IPS-NIHi11 (cell line): Measurements from ENCODE around the gene LHFPL5.

ENCODE experiments used
- DNase-seq: peaks from one replicate; pipeline ENCODE4 v3.0.0; 2012; ENCODE audit warnings: mixed read lengths, low spot score

LHFPL5 gene

DNA sequence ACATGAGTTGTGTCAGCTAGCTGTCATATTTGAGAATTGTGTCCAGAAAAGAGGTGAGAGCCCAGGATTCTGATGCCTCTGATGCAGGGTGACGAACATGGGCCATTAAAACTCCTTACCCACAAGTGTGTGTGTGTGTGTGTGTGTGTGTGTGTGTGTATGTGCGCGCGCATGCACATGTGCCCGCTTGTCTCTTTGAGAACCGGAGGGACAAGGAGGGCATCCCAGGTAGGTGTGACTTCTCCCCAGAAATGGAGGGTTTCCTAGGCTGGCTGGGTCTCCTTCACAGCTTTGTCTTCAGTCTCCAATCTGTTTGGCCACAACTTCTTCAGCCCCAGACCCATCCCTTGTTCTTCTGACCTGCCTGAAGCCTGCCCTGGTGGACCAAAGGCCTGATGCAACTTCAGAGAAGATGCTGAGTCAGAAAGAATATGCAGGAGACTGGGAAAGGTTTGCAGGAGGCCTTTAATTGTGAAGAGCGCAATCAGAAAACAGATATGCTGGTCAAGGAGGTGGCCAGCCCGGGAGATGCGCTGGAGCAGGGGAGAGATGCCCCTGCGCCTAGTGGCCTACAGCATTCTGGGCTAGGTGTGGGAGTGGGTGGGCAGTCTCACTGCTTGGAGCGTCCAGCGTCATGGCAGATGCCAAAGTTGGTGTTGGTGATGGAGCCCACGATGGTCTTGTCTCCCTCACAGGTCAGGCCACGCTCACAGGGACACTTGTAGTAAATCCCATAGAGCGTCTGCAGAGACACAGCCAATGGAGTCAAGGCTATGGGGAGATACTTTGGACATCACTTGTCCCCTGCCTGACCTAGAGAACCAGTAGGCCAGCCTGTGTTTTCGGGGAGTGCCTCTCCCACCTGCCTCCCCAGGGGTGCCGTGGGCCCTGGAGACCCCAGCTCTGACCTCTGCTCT, 10.4 kb upstream of the LHFPL5 start:
- no peak for DNase-seq

DNA sequence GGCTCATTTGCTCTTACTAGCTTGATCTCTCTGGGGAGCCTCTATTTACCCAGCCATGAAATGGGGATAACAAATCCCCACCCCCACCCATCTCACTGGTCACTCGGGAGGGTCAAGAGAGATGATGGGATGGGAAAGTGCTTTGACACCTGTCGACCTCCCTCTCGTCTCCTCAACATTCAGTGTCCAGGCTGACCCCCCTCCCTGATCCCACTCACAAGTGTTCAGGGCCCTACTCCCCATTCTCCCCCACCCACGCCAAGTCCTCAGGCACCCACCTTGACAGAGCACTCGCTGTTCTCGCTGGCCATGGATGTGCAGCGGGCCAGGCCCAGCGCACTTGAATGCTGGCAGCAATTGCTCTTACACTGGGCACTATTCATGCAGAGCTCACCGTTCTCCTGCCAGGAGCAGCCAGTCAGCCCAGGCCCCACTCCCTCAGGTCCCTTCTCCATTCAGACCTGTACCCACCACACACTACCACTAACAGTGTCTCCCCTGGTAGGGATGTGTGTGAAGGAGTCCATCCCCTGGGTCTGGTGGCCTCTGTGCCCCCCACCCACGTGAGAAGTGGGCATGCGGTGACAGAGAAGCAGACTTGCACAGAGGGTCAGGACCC, 9.6 kb upstream of the LHFPL5 start:
- no peak for DNase-seq

DNA sequence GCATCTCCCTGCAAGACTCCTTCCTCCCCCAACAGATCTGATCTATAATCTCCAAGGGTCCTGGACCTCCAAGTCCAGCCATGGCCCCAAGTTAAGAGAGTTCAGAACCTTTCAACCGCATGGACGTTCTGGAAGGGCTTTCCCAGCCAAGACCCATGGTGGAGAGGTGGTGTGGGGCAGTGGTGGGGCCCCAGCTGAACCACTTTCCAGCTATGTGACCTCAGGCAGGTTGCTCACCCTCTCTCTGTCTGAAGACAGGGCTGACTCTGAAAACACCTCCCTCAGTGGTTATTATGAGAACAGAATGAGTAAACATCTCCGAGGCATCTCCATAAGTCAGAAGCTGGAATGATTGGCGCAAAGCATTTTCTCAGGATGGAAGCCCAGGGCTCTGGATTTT, 8.9 kb upstream of the LHFPL5 start:
- no peak for DNase-seq

DNA sequence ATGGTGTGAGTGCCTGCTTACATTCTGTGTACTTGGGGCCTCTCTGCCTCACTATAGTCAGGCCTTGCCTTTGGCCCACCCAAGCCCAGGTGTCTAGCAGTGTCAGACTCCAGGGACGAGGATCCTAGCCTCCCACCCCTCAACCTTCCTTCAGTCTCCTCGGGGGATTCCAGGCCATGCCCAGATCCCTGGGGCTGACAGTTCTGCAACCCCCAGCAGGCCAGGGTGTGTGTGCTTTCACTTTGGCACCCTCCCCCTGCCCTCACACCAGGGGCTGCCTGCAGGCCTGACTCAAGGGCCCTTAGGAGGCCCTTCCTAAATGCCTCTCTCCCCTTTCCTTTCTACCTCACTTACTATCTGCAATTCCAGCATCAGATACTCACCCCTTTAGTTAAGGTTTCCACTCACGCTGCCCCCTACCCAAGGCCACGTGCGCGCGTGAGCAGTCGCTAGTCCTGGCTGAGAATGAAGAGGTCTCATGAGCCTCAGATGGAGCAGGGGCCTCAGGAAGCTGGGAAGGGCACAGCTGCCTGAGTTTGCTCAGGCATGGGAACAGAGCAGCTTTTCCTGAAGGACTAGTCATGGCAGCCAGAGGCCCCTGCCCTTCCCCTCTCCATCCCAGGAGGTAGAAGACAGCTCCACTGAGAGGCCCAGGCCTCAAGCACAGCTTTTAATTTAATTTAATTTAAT, 7.2 kb upstream of the LHFPL5 start:
- peak; percentile 47 for DNase-seq

DNA sequence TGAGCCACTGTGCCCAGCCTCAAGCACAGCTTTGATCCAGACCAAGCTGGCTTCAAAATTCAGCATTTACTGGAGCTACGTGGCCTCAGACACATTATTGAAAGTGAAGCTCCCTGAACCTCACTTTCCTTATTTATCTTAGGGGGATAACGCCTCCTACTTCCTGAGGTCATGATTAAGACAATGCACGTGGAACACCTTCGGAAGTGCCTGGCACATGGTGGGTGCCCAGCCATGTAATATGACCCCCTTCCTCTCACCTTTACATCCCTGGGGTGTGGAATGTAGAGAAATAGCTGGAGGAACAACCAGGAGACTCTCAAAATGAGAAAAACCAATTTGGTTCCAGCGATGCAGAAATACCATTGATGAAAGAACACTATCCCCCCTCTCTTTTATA, 6.4 kb upstream of the LHFPL5 start:
- no peak for DNase-seq

DNA sequence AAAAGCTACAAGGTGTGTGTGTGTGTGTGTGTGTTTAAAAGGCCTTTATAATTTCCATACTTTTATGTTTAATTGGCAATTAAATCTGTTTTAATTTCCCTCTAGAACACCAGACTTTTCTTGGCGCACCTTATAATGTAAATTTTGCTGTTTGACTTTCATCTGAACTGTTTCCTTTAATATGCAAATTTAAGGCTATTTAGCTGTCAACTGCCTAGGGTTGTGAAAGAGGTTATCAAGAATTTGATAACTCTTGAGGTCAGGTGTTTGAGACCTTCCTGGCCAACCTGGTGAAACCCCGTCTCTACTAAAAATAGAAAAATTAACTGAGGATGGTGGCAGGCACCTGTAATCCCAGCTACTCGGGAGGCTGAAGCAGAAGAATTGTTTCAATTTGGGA, 4.0 kb upstream of the LHFPL5 start:
- DNase-seq = no peak

DNA sequence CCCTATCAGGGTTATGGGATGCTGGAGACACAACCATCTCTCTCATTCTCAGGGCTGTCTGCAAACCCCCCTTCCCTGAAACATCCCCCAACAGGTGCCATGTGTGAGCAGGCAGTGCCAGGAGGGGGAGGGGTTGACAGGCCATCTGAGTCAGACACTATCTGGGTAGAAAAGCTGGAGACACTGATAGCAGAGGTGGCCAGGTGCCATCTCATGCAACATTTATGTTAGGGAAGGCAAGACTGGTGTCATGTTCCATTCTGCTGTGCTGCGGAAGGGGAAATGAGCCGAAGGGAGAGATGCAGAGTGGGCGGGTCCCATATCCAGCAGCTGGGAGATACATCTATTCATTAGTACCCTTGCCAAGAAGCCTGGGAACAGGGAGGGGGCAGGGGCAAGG, 3.5 kb downstream of the LHFPL5 start:
- no peak for DNase-seq

DNA sequence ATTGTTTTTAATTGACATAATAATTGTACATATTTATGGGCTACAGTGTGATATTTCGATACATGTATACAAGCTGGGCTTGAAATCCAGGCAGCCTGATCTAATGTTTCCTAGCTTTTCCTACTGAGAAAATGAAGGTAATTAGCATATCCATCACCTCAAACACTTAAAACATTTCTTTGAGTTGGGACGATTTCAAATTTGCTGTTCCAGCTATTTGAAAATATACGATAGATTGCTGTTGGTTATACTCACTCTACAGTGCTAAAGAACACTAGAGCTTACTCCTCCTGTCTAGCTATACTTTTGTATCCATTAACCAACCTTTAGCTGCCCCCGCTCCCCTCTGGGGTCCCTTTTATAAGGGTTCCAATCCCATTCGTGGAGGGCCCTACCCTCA, 4.7 kb downstream of the LHFPL5 start:
- DNase-seq = no peak

DNA sequence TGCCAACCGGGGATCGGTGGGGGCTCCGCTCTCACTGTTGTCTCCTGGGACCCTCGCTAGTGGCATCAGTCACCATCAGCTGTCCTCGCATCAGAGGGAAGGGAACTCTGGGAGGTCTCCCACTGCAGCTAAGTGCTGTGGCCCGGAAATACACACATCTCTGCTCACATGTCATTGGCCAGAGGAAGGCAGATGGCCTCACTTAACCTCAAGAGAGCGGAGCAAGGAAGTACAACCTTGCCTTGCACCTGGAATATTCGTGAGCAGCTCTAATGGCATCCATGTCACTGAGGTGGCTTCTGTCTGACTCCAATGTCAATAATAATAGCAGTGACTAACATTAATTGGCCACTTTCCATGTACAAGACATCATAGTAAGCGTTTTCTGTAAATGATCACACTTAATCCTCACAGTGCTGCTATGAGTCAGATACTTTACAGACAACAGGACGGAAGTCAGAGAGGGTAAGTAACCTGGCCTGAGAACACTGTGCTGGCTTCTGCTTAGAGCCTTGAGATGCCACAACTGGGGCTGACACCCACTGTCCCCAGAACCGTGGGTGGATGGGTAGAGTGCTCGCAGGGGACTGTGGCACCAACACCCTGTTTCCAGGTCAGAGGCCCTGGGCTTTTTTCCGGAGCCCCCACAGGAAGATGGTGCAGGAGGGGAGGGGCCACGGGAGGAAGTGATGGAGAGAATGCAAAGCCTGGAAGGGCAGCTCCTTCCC, 6.0 kb downstream of the LHFPL5 start:
- no peak for DNase-seq

DNA sequence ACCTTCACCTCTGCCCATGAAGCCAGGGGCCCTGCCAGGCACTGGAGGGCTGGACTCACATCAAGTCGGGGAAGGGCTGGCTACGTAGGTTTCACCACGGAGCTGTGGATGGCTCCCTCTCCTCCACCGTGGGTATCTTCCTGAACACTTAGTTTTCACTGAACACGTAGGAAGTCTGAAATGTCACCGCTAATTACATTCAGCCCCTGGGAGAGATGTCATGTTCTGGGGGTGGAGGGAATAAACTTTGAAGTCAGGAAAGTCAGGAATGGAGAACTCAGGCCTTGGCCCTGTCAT, 6.5 kb downstream of the LHFPL5 start:
- no peak for DNase-seq

DNA sequence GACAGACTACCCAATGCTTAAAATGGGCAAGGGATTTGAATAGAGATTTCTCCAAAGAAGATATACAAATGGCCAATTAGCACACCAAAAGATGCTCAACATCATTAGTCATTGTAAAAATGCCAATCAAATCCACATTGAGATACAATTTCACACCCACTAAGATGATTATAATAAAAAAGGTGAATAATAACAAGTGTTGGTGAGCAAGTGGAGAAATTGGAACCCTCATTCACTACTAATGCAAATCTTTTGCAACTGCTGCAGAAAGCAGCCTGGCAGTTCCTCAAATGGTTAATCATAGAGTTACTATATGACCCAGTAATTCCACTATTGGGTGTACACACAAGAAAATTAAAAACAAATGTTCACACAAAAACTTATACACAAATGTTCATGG, 12.4 kb downstream of the LHFPL5 start:
- no peak for DNase-seq

DNA sequence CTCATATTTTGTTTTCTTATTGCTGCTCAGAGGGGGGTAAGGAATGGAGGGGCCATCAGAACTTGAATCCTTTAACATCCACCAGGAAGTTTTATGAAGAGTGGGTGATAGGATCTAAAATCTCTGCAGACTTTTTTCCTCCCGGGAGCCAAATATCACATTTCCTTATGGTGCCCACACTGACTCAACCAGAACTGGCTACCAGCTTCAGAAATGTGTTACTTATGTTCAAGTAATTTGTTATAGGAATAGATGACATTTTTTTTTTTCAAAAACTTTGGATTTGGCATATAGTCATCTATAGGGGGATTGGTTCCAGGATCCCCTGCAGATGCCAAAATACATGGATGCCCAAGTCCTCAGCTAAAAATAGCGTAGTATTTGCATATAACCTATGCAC, 18.4 kb downstream of the LHFPL5 start:
- no peak for DNase-seq

DNA sequence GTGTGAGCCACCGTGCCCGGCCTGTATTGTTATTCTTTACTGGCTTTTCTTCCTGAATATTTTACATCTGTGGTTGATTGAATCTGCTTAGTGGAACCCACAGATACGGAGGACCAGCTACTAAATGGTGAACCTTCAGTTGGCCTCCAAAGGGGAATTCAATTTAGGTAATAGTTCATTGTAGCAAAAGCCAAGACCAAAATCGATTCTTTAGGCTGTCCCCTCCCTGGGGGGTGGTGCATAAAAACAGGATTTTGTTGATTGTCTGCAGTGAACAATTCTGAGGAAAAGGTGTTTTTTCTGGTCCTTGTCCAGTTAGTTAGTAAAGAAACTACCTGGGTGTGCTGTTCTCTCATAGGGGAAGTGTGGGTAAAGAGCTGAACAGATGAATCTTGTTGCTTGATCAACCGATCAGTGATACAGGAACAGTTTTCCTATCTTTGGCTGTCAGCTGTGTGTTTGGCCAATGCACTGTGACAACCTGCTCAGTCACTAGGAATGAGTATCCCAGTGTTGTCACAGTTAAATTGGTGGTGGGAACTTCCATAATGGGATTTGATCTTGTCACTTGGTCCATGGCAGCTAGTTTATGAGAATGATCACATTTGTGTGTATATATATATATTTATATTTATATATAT, 19.5 kb downstream of the LHFPL5 start:
- DNase-seq = no peak

DNA sequence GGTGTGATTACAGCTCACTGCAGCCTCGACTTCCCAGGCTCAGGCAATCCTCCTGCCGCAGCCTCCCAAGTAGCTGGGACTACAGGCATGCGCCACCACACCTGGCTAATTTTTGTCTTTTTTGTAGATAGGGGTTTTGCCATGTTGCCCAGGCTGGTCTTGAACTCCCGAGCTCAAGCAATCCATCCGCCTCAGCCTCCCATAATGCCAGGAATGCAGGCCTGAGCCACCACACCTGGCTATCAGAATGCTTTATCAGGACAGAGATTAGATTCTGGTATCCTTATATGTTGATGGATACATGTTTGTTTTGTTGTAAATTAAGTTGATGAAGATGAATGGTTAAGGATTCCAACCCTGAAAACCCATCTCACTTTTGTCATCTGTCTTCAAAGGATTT, 24.2 kb downstream of the LHFPL5 start:
- no peak for DNase-seq

DNA sequence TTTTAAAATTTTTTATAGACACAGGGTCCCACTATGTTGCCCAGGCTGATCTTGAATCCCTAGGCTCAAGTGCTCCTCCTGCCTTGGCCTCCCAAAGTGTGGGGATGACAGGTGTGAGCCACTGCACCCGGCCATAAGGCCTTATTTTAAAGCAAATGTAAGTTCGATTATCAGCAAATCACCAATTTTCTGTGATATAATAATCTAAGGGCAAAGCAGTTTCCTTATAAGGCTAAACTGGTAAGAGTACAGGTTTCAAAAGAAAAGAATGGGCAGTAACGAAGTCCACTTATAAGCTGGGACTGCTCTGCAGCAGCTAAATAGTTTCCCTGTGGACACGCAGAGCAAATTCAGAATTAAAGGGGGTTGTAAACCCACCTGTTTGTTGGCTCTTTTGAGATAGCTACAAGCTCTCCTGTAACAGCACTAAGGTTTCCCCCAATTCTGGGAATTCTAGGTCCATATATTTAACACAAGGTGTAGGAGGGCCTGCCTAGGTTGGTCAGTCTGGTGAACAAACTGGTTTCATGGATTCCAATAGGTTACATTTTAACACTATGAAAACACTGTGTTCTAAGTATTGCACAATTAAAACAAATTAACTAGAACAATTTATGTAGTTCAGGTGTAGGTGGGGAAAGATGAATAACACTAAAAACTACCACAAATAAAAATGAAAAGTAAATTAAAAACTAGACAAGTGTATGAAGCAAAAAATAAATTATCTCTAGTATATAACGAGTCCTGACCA, 26.3 kb downstream of the LHFPL5 start:
- DNase-seq = no peak

DNA sequence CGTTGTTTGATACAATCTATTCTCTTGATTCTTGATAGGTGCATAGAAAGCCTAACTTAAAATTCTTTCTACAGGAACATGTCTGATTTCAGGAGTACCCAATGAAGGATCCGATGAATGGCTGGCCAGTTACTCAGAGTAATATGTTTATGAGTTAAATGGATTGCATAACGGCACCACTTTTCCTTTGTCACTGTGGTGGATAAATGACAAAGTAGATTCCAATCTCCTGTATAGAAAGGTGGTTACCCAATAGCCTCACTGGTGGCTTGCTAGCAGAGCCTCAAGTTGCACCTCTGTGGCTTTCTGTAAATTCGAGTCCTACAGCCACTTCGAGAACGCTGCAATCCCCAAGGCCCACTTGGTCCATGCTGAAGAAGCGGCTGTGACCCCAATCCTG, 28.4 kb downstream of the LHFPL5 start:
- no peak for DNase-seq

DNA sequence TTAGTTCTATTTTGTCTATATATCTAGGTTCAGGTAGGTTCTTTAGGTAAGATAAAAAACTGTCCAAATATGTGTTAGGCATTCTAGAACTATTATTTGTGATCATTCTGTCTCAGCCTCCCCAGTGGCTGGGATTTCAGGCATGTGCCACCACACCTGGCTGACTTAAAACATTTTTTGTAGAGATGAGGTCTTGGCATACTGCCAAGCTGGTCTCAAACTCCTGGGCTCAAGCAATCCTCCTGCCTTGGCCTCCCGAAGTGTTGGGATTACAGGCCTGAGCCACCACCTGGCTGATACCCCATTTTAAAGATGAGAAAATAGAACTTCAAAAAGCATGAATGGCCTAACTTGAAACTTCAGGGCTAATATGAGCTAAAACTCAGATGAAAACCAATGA, 33.9 kb downstream of the LHFPL5 start:
- DNase-seq = no peak

DNA sequence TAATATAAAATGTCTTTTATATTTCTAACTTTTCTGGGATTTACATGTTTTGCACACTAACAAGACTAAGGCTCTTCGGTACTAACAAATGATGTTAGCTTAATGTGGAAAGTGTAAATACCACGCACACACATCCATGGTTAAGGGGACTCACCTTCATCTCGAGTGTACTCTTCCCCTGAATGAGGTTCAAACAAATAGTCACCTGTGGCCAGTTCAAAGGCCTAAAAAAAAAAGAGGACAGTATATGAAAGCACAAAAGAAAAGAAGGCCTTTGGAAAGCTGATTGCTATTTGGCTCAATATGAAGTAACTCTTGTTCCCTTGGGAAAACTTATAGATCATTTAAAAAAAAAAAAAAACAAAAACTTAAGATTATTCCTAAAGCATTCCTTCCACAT, 37.2 kb downstream of the LHFPL5 start:
- DNase-seq = no peak

DNA sequence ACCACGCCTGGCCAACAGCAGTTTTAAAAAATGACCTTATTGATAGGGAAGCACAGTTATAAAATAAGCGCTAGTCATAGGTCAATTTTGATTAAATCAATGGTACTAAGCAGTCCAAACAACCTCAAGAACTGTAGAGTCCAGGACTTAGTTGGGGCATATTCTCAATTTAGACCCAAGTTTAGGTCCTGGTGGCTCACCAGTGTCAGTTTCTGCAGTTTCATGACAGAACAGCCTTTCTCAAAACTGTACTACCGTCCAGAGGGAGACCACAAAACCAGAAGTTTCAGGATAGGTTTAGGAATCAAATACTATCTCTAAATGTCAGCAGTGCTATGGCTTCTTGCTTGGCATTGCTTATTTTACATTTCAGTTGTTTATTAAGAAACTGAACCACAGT, 39.1 kb downstream of the LHFPL5 start:
- DNase-seq = no peak

DNA sequence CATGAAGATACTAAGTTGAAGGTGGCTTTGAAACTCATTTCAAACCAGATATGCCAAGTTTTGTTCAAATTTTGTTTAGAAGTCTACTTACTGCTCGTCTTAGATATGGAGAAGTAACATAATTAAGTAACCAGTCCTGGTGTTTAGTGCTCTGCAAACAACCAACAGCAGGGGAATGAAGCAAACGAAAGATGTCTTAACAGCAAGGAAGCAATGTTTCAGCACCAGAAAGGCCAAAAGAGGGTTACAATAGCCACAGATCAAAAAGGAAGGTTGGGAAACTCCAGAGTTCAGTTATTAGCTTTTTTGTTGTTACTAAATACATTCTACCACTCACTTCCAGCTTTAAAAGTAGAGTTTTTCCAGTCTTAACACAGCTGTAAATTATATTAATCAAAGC, 45.1 kb downstream of the LHFPL5 start:
- no peak for DNase-seq

DNA sequence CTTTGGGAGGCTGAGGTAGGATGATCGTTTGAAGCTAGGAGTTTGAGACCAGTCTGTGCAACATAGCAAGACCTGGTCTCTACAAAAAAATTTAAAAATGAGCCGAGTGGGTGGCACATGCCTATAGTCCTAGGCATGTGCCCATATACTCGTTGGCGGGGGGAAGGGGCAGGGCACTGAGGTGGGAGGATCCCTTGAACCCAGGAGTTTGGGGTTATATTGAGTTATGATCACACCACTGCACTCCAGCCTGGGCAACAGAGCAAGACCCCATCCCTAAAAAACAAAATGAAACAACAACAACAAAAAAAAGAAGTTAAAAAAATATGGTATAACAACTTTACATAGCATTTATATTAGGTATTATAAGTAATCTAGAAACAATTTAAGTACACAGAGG, 47.8 kb downstream of the LHFPL5 start:
- no peak for DNase-seq

DNA sequence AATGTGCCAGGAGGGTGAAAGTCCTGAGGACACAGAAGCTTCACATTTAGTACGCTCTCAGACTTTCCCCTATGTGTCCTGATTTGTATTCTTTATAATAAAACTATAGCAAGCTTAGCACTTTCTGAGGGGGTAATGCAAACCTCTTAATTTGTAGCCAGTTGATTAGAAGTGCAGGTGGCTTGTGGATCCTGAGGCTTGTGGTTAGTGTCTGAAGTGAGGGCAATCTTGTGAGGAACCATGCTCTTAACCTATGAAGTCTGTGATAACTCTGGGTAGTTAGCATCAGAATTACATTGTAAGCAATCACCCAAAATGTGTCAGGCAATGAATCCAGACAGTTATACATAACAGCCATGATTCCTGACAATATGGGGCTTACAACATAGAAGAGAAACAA, 51.1 kb downstream of the LHFPL5 start:
- no peak for DNase-seq
